HuH-7 (cell line): ENCODE results near the gene MRC1.
"Not testable (repeated sequence)": the region's sequence is repeated elsewhere in the genome, so short reads cannot be mapped to it uniquely, and the experiment has no call there.

Experiments
- DNase-seq: peaks from one replicate; pipeline ENCODE4 v3.0.0; 2011; ENCODE audit warnings: low spot score

MRC1 gene

DNA sequence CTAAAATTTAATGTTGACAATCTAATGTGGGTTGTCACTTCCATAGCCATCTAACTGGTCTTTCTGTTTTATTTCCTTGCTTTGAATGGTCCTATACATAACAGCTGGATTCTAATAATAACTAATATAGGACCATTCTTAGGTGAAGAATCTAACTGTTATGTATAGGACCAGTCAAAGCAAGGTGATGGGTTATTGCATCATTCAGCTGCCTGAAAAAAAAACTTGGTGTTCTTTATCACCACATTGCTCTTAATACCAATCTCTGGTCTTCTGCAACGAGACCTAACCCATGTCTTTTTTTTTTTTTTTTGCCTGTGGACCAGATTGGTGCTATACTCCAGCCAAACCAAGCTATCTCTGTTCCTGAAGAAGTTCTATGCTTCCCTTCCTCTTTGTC lies 96.9 kb downstream of the MRC1 start:
- no peak for DNase-seq

DNA sequence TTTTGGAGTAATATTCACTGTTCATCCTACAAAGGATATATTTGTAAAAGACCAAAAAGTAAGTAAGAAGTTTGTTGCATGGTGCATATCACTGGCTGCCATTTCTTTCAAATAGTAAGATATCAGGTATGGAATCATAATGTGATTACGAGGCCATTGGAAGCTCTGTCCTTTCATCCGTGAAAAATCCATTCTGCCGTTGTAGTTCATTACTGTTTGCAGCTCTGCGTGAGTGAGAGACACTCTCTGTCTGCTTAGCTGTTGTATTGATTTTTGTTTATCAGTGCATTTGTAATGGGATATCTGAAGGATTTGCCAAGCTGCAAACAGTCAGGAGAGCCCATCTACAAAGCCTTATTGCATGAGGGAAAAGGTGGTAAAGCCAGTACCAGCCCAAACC lies 98.5 kb downstream of the MRC1 start:
- no peak for DNase-seq

DNA sequence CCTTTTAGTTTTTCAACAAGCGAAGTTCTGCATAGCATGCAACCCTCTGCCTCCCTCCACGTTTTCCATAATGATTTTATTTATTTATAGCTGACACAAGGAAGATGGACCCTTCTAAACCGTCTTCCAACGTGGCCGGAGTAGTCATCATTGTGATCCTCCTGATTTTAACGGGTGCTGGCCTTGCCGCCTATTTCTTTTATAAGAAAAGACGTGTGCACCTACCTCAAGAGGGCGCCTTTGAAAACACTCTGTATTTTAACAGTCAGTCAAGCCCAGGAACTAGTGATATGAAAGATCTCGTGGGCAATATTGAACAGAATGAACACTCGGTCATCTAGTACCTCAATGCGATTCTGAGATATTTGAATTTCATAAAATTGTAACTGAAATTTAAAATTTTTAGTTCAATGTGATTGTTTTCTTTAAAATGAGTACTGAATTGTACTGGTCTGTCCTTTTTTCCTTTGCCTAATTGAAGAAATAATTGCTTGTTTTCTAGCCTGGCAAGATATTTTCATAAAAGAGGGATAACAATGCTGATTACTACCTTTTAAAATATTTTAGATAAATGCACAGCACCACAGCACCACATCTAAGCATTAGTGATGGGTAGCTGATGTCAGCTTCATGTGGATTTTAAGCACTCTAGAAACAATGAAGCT lies 101.1 kb downstream of the MRC1 start:
- peak; percentile 33 for DNase-seq

DNA sequence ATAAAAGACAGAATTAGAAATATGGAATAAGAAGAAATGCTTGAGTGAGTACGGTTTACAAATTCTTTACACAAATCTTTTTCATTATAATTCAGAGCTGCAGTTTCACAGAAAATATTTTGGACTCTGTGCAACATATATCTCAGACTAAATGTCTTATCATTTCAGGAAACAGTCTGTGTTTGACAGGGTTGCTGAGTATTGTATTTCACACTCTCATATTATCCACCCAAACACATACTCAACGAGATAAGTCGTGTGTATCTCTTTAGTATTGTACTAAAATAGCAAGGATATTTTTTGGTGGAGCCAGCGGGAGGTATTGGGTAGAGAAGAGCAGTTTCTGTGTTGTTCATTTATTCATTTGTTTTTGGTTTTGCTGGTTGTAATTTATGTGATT lies 103.6 kb downstream of the MRC1 start:
- DNase-seq = no peak

DNA sequence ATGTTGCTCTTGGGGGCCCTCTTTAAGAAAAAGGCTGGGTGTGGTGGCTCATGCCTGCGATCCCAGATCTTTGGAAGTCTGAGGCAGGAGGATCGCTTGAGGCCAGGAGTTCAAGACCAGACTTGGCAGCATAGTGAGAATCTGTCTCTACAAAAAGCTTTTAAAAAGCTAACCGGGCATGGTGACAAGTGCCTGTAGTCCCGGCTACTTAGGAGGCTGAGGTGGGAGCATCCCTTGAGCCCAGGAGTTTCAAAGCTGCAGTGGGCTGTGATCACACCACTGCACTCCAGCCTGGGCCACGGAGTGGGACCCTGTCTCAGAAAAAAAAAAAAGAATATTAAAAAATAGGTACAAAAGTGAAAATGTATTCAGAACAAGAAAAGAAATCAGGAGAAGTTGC lies 104.5 kb downstream of the MRC1 start:
- no peak for DNase-seq

DNA sequence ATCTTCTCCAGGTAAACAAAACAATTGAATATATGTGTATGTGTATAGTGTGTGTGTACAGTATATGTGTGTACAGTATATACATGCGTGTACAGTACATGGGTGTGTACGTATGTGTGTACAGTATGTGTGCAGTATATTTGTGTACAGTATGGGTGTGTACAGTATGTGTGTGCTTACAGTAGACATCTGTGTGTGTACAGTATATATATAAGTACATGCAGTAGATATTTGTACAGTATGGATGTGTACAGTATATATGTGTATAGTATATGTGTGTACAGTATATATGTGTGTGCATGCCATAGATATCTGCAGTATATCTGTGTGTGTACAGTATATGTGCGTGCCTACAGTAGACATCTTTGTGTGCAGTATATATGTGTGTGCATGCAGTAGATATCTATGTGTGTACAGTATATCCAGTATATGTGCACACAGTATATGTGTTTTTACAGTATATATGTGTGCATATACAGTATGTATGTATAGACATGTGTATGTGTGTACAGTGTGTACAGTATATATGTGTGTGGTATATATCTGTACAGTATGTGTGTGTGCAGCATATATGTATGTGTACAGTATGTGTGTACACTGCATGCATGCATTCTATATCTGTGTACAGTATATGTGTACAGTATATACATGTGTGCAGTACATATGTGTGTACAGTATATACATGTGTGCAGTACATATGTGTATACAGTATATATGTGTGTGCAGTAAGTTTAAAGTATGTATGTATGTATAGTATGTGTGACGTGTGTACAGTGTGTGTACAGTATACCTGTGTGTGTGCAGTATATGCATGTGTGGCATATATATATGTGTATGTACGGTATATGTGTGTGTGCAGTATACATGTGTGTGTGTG lies 105.3 kb downstream of the MRC1 start:
- no peak for DNase-seq

DNA sequence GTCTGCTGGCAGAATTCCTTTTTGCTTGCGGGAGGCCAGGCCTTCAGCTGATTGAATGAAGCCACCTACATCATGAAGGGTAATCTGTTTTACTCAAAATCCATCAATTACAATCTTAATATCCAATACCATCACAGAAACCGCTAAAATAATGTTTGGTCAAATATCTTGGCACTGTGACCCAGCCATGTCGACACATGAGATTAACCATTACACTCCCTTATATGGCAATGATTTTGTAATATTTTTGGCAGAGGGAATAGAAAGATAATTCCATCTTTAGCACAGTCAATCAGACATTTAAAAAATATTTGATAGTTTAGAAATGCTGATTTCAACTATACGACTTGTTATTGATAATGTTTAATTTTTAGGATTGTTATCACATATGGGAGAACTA lies 106.0 kb downstream of the MRC1 start:
- DNase-seq = no peak

DNA sequence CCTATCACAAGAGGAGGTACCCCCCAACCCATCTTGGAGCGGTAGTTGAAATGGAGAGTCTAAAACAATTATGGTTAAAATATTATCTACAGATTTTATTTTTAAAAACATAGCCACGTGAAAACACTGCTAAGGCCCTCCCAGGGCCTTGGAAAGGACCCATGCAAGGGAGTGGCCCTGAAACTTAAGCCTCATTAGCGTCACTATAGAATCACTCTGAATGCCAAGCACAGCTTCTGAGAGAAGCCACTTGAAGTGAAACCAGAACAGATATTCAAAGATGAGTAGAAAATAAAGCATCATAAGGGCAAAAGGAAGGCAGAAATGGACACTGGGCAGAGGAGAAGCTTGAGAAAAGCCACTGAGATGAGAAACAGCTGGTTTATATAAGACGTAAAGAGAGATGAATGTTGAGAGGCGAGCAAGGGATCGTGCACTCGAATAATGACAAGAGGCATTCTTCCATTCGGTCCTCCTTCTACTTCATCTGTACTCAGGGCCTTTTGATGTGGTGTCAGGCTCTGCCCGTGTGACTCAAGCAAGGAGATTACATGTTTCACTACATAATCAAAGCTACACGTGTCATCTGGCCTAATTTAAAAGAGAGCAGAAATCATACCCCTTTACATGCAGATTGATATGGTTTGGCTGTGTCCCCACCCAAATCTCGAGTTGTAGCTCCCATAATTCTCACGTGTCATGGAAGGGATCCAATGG lies 109.2 kb downstream of the MRC1 start:
- no peak for DNase-seq

DNA sequence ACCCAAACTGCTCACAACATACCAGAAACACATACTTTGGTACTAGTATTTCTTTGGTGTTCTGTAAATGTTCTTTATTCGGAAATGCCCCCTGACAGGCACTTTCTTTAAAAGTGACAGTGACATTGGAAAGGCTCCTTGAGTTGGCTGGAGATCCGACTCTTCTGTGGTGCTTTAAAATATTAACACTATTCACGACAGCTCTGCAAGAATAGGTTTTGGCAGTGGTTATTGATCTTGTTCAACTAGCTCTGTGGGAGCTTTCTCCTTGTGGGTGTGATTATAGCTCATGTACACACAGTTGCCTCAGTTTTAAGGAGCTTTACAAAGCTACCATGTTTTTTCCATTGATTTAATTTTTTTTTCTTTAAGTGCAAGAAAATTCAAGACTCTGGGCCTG lies 112.2 kb downstream of the MRC1 start:
- no peak for DNase-seq

DNA sequence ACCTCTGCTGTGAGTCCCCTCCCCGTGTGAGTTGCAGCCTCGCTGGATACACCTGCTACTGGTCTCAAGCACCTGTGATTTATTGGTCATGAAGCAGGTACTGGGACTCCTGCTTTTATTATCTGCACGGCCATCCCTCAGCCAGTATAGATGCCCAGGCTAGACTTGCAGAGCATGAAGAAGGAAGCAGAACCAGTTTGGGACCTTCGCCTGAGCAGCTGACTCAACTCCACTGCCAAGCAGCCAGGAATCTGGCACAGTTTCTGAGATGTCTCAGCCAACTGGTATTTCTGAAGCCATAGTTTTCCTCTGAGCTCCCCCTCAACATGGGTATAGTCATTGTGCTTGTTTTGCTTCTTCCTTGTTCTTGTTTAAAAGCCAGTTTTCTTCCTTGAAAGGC lies 114.6 kb downstream of the MRC1 start:
- DNase-seq = no peak

DNA sequence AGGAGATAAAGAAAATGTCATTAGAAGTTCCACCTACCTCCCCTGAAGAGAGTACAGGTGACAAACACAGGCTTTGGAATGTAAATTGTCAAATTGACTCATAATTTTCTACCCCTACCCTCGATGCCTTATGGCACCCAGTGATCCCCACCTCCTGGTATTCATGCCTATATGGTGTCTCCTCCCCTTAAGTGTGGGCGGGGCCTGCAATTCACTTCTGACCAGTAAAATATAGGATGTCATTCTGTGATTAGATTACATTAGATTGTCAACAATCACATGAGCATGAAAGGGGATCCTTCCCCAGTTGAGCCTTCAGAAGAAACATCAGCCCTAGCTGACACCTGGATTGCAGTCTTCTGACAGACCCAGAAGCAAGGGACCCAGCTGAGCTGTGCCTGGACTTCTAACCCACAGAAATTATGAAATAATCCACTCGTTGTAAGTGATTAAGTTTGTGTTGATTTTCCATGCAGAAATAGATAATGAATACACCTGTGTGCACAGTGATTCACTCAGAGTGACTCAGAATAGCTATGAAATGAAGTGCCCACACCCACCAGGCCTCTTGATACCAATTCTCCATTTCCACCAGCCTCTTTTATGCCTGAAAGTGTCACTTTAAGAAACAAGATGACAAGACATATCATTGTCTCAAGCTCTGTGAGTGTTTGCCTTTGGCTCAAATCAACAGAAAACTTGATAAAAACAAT lies 134.0 kb downstream of the MRC1 start:
- DNase-seq = no peak

DNA sequence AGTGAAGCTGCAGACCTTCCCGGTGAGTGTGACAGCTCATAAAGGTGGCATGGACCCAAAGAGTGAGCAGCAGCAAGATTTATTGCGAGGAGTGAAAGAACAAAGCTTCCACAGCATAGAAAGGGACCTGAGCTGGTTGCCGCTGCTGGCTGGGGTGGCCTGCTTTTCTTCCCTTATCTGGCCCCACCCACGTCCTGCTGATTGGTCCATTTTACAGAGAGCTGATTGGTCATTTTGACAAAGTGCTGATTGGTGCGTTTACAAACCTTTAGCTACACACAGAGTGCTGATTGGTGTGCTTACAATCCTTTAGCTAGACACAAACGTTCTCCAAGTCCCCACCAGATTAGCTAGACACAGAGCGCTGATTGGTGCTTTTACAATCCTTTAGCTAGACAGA lies 141.1 kb downstream of the MRC1 start:
- not testable (repeated sequence) for DNase-seq

DNA sequence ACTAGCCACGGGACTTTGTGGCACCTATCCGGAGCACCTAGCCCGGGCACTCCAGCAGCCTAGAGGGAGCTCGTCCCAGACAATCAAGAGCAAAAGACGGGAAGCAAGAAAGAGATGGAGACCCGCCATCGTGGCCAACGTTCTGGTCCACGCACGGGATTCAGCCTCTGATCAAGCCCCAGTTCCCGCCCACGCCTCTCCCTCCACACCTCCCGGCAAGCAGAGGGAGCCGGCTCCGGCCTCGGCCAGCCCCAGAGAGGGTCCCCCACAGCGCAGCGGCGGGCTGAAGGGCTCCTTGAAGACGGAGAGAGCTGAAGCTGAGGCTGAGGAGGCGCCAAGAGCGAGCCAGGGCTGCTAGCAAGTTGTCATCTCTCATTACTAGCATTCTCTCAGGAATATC lies 141.6 kb downstream of the MRC1 start:
- no peak for DNase-seq

DNA sequence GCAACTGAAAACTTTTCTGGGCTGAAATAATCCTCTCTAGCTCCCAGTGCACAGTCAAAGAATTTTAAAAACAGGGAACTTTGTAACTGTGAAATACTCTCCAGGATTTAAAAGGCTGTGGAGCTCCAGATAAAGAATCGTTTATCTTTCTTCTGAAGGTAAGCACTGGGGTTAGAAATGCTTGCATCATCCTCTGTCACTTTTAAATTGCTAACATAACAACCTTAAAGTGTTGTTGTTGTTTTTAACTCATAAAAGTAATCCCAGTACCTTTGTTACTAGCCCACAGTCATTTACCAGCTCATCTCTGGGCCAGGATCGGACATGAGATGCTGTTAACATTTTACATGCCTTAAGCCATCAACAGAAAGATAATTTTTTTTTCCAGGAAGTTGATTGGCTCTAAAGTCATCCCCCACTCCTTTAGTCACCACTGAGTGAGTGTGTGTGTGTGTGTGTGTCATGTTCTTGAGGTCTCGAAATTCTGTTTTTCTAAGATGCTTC lies 142.8 kb downstream of the MRC1 start, which contains the start of gene SLC39A12:
Gene SLC39A12 (plus strand): TSS at position 51 of the 504 bp plus-strand sequence. CDS start 1,359 bp downstream, outside the sequence.
- no peak for DNase-seq

DNA sequence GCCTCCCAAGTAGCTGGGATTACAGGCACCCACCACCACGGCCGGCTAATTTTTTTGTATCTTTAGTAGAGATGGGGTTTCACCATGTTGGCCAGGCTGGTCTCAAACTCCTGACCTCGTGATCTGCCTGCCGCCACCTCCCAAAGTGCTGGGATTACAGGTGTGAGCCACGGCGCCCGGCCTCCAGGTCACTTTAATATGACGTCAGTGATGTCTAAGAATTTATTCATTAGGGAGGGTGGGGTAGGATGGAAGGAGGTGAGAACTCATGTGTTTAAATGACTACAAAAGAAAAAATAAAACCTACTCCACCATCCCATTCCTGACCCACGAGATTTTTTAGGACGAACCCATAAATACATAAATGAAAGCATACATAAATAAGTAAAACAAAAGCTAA lies 145.2 kb downstream of the MRC1 start:
- not testable (repeated sequence) for DNase-seq

DNA sequence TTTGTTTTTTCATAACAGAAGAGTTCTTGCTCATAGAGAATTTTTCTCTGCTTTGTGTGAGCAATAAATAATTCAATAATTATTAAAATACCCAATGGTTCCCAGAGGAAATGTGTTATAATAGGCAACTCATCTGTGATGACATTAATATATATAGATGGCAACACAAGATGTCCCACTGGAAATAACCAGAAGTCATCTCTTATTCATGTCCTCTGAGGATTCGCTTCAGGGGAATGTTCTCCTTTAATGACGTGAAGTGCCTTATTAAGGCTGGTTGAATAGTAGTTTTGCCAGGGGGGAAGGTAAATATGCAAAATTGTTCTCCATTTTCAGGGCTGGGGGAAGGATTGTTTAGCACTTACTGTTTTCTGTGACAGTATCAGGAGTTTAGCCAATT lies 145.7 kb downstream of the MRC1 start:
- no peak for DNase-seq

DNA sequence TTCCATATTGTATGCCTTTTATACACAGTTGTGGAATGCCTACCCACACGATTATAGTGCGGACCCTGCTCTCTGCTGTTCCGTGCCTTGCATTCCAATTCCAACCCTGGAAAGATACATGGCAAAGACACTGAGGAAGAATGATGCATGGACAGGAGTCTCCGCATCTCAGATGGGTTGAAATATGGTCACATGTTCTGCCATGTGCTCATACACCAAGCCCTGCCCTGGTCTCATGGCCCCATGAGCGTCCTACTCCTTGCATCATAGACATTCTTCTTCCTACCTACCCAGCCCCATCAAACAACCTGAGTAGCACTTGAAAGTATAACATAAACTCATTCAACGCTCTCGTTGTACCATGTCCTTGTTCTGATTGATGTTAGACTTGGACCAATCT lies 148.9 kb downstream of the MRC1 start:
- no peak for DNase-seq

DNA sequence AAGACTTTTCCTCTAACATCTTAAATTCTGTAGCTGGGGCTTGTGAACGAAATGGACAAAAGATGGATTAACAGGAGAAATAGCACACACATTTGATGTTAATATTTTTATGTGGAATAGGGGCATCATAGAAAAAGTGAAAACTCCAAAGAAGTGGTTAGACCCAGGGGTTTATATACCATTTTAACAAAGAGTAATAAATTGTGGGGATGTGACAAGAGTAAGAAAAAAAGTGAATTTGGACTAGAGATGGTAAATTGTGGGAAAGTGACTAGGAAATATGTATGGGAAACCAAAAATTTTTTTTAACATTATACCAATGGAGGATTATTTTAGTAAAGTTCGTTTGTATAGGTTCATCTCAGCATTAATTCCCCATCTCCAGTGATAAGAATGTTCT lies 150.7 kb downstream of the MRC1 start:
- DNase-seq = no peak
